Nephron progenitor cell (in vitro differentiated cells): ENCODE measurements around the gene ZNF619.

ENCODE experiments used
- DNase-seq: peaks from one replicate; pipeline ENCODE4 v3.0.0; 2021
- H3K27ac Mint-ChIP-seq: 2 replicates; pipeline ENCODE4 v1.8.0; 2021; ENCODE audit warnings: mild to moderate bottlenecking, moderate library complexity, mixed read lengths
- H3K27me3 Mint-ChIP-seq: 2 replicates; pipeline ENCODE4 v1.8.0; 2021; ENCODE audit warnings: mild to moderate bottlenecking, low read depth, mixed read lengths; ENCODE audit not compliant: poor library complexity
- H3K36me3 Mint-ChIP-seq: 2 replicates; pipeline ENCODE4 v1.8.0; 2021; ENCODE audit warnings: low read depth, mixed read lengths
- H3K4me1 Mint-ChIP-seq: 2 replicates; pipeline ENCODE4 v1.8.0; 2021; ENCODE audit warnings: mixed read lengths
- H3K4me3 Mint-ChIP-seq: 2 replicates; pipeline ENCODE4 v1.8.0; 2021; ENCODE audit warnings: mild to moderate bottlenecking, moderate library complexity, mixed read lengths
- H3K9me3 Mint-ChIP-seq: 2 replicates; pipeline ENCODE4 v1.8.0; 2021; ENCODE audit warnings: mild to moderate bottlenecking, moderate library complexity, mixed read lengths
- CTCF ChIP-seq: fragments of 200-600 bp; sonication (generic); IDR thresholded peaks from 2 replicates; pipeline ENCODE4 v1.5.0; 2021; ENCODE audit warnings: antibody characterized with exemption

ZNF619 gene

GRCh38 chr3:40528426-40528825, 51.5 kb downstream of the ZNF619 start:
- Mint-ChIP-seq H3K4me1 (peaks cover 29% of the 10 kb centered on the region), H3K4me3 (no peak overlapping the region), H3K27ac (no peak overlapping the region), H3K9me3 (peaks cover 35% of the 10 kb centered on the region), H3K36me3 (peaks cover 70% of the 10 kb centered on the region), H3K27me3 (peaks cover 3% of the 10 kb centered on the region)
- DNase-seq: no peak
- TF ChIP-seq CTCF: no peak

- H3K4me1 Mint-ChIP-seq: peaks cover 5% of the 10 kb centered on the region
- H3K4me3 Mint-ChIP-seq: no peak overlapping the region
- peaks cover 99% of the 10 kb centered on the region for H3K36me3 Mint-ChIP-seq
- peaks cover 68% of the 10 kb centered on the region for H3K9me3 Mint-ChIP-seq
- DNase-seq: no peak
- no peak for TF ChIP-seq CTCF
- H3K27ac Mint-ChIP-seq: no peak overlapping the region
- H3K27me3 Mint-ChIP-seq: no peaks in the 10 kb centered on the region
Observed at GRCh38 chr3:40532252-40532651, 55.3 kb downstream of the ZNF619 start.

DNA sequence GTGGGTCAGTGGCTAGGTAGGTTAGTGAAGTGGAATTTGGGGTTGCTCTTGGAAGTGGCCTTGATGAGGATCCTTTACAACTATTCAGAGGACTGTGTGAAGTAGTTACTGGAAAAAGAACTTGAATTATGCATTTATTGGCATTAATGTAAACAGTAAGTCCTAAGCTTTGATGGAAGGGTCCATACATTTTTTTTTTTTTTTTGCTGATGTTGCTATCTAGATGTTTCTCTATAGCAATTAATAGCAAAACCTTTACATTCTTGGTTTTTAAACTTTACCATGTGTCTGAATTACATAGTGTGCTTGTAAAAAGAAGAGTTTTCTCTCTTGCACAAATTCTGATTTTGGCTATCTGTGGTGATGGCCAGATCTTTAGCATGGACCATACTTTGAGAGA, 57.4 kb downstream of the ZNF619 start:
- Mint-ChIP-seq H3K9me3 (peaks cover 88% of the 10 kb centered on the region), H3K36me3 (peaks cover 100% of the 10 kb centered on the region), H3K4me3 (no peak overlapping the region), H3K4me1 (no peaks in the 10 kb centered on the region), H3K27ac (no peak overlapping the region), H3K27me3 (no peaks in the 10 kb centered on the region)
- DNase-seq: no peak
- TF ChIP-seq CTCF: no peak
